Stomach (tissue), 4 donors: Measurements from ENCODE around the gene LIMS2.

ENCODE experiments used
- CTCF ChIP-seq, 7 experiments: fragments of 450-650 bp in 4 of 7; fragments of 200-600 bp in 3 of 7; sonication (generic) in 3 of 7; IDR thresholded peaks; one replicate each; pipeline ENCODE4 v1.5.1; 2016 to 2019; ENCODE audit warnings: antibody characterized with exemption in 7 of 7, control low read depth in 2 of 7, mild to moderate bottlenecking in 1 of 7
- EP300 ChIP-seq: sonication (generic); formaldehyde crosslinking; IDR thresholded peaks from one replicate; pipeline ENCODE4 v1.6.1; 2017; ENCODE audit warnings: antibody characterized with exemption
- POLR2A ChIP-seq, 4 donors: fragments of 450-650 bp; IDR thresholded peaks; one replicate each; pipeline ENCODE4 v1.6.1; 2016; ENCODE audit warnings: antibody characterized with exemption in 4 of 4, control low read depth in 2 of 4, mild to moderate bottlenecking in 1 of 4, moderate library complexity in 1 of 4
- POLR2AphosphoS5 ChIP-seq, 3 donors: sonication (generic); formaldehyde crosslinking; IDR thresholded peaks; one replicate each; pipeline ENCODE4 v1.6.1; 2016; ENCODE audit warnings: antibody characterized with exemption in 3 of 3

- TF ChIP-seq POLR2A (IDR thresholded peaks at IDR 0.05) (no peak), CTCF (IDR thresholded peaks at IDR 0.05) (no peak), EP300 (no peak), POLR2AphosphoS5 (IDR thresholded peaks at IDR 0.05) (no peak)
These were observed 85.5 kb downstream of the LIMS2 start for GRCh38 chr2:127589841-127590240.
